ENCODE results near the gene COPE. TPM values are rescaled to one million over a fixed set of nuclear protein-coding genes. Genes with fewer than 3 reads are reported as not detected.

COPE gene
- total RNA-seq, 6 experiments from 2014 or later = 67.4 to 240 (median 97.1) TPM

GRCh38 chr19:18881491-18881890 is 37.7 kb downstream of the COPE start:
- DNase-seq = no peak
- Histone ChIP-seq H3K27ac (no peak overlapping the region), H3K4me1 (no peaks in the 10 kb centered on the region), H3K4me3 (no peak overlapping the region), H3K27me3 (no peaks in the 10 kb centered on the region), H3K36me3 (no peaks in the 10 kb centered on the region), H3K9me3 (no peaks in the 10 kb centered on the region)
- intact Hi-C loops (cut with DNase I) = no loop called here
- TF ChIP-seq CTCF (IDR thresholded peaks at IDR 0.05) (no peak), POLR2A (IDR thresholded peaks at IDR 0.05) (no peak)
- ATAC-seq = no peak
- WGBS (ENCODE audit: insufficient coverage, low coverage, low lambda C conversion rate, missing lambda C conversion rate) = 74% methylated on average over 2 of the region's 7 CpGs

- ATAC-seq (peak in 2 of 4 donors; percentile 18 to 45), DNase-seq (peak in 1 of 3 donors; percentile 47)
- 72% methylated on average over 13 of the region's 13 CpGs for WGBS (ENCODE audit: insufficient coverage, low coverage, low lambda C conversion rate, missing lambda C conversion rate)
Observed at GRCh38 chr19:18879579-18880373, 39.4 kb downstream of the COPE start.

GRCh38 chr19:18878858-18879578 is 40.2 kb downstream of the COPE start:
- no peak for DNase-seq
- Histone ChIP-seq H3K36me3 (no peaks in the 10 kb centered on the region), H3K27ac (no peak overlapping the region), H3K27me3 (no peaks in the 10 kb centered on the region), H3K4me1 (no peaks in the 10 kb centered on the region), H3K4me3 (no peak overlapping the region), H3K9me3 (no peaks in the 10 kb centered on the region)
- intact Hi-C loops (cut with DNase I) = no loop called here
- 95% methylated on average over 8 of the region's 34 CpGs for WGBS (ENCODE audit: insufficient coverage, low coverage, low lambda C conversion rate, missing lambda C conversion rate)
- TF ChIP-seq CTCF (IDR thresholded peaks at IDR 0.05) (no peak), POLR2A (IDR thresholded peaks at IDR 0.05) (no peak)
- ATAC-seq = no peak

More at GRCh38 chr19:18879579-18880373, 39.4 kb downstream of the COPE start:
- Histone ChIP-seq H3K36me3 (no peaks in the 10 kb centered on the region), H3K27me3 (no peaks in the 10 kb centered on the region), H3K9me3 (no peaks in the 10 kb centered on the region), H3K4me1 (no peaks in the 10 kb centered on the region), H3K4me3 (no peak overlapping the region), H3K27ac (no peak overlapping the region)
- intact Hi-C loops (cut with DNase I) = no loop called here
- TF ChIP-seq CTCF (IDR thresholded peaks at IDR 0.05) (no peak), POLR2A (IDR thresholded peaks at IDR 0.05) (no peak)

GRCh38 chr19:18878058-18878797 is 41.0 kb downstream of the COPE start:
- Histone ChIP-seq H3K36me3 (no peaks in the 10 kb centered on the region), H3K27ac (no peak overlapping the region), H3K4me3 (no peak overlapping the region), H3K4me1 (no peaks in the 10 kb centered on the region), H3K27me3 (no peaks in the 10 kb centered on the region), H3K9me3 (no peaks in the 10 kb centered on the region)
- peak in 1 of 3 donors; percentile 43 for DNase-seq
- intact Hi-C loops (cut with DNase I) = no loop called here
- no peak for ATAC-seq
- TF ChIP-seq CTCF (IDR thresholded peaks at IDR 0.05) (no peak), POLR2A (IDR thresholded peaks at IDR 0.05) (no peak)
- no CpG with 5 or more reads among the region's 25 CpGs for WGBS (ENCODE audit: insufficient coverage, low coverage, low lambda C conversion rate, missing lambda C conversion rate)
